ENCODE measurements around the gene PDE2A. TPM values are rescaled to one million over a fixed set of nuclear protein-coding genes. Genes with fewer than 3 reads are reported as not detected.

Gene PDE2A
- total RNA-seq, 4 donors from 2014 or later = 54.0 to 339 (median 84.6) TPM

GRCh38 chr11:72701466-72701865 lies 27.2 kb upstream of the PDE2A start:
- no peak for ATAC-seq (ENCODE audit: low FRiP score)
- DNase-seq (ENCODE audit: low spot score) = no peak
- TF ChIP-seq CTCF (IDR thresholded peaks at IDR 0.05) = no peak

GRCh38 chr11:72700146-72700545 lies 25.9 kb upstream of the PDE2A start:
- TF ChIP-seq CTCF (IDR thresholded peaks at IDR 0.05) = no peak
- ATAC-seq (ENCODE audit: low FRiP score) = no peak
- DNase-seq (ENCODE audit: low spot score) = no peak

GRCh38 chr11:72697814-72698213 lies 23.6 kb upstream of the PDE2A start:
- ATAC-seq (ENCODE audit: low FRiP score) = no peak
- no peak for DNase-seq (ENCODE audit: low spot score)
- no peak for TF ChIP-seq CTCF (IDR thresholded peaks at IDR 0.05)

DNA sequence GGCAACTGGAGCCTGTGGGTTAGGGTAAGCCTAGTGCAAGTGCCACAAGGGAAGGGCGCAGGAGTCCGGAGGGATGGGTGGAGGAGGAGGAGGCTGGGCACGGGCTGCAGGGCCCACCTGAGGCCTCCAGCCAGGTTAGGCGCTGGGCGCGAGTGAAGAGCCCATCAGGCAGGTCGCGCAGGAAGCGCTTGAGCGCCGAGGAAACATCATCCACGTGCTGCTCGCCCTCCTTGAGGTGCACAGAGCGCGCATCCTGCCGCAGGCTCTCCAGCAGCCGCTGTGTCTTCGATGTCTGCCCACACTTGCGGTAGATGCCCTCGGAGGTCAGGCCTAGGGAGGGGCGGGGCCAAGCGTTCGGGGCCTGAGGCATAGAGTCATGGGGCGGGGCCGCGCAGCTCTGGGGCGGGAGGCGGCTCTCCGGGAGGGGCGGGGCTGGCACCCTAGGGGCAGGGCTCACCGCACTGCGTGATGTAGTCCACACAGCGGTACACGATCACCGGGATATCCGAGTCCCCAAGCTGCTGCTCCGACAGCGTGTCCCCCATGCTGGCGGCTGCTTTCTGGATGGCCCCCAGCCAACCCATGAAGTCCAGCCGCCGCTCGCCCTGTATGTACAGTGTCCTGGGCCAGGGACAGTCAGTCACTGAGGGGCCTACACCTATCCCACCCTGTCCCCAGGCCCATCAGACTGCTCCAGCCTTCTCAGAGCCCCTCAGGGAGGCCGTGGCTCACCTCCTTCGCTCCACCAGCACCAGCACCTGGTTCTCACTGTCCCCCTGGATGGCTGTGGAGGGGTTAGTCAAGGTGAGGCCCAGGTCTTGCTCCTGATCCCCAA lies 22.9 kb upstream of the PDE2A start:
- DNase-seq (ENCODE audit: low spot score) = no peak
- peak; percentile 60 for ATAC-seq (ENCODE audit: low FRiP score)
- no peak for TF ChIP-seq CTCF (IDR thresholded peaks at IDR 0.05)

GRCh38 chr11:72695354-72695753 lies 21.1 kb upstream of the PDE2A start:
- no peak for TF ChIP-seq CTCF (IDR thresholded peaks at IDR 0.05)
- DNase-seq (ENCODE audit: low spot score) (no peak), ATAC-seq (ENCODE audit: low FRiP score) (no peak)

- DNase-seq (ENCODE audit: low spot score) (no peak), ATAC-seq (ENCODE audit: low FRiP score) (no peak)
- no peak for TF ChIP-seq CTCF (IDR thresholded peaks at IDR 0.05)
Observed at GRCh38 chr11:72693271-72693968, 19.2 kb upstream of the PDE2A start.

Measured in omental fat pad (tissue), 4 donors.